Fibroblast of skin of scalp (primary cell): ENCODE measurements around the gene RFX4.
"Not testable (repeated sequence)": the region's sequence is repeated elsewhere in the genome, so short reads cannot be mapped to it uniquely, and the experiment has no call there.

ENCODE experiments used
- DNase-seq: peaks from one replicate; pipeline ENCODE4 v3.0.0-alpha.2; 2013

The RFX4 gene

GRCh38 chr12:106692896-106693820, 110.4 kb downstream of the RFX4 start:
- DNase-seq: no peak

GRCh38 chr12:106696071-106696470, 113.3 kb downstream of the RFX4 start:
- DNase-seq: no peak

GRCh38 chr12:106696681-106697417, 114.0 kb downstream of the RFX4 start:
- DNase-seq: no peak

- DNase-seq: no peak
Measured at GRCh38 chr12:106704081-106704480, 121.3 kb downstream of the RFX4 start.

GRCh38 chr12:106705971-106706370, 123.2 kb downstream of the RFX4 start:
- no peak for DNase-seq

GRCh38 chr12:106709068-106709511, 126.3 kb downstream of the RFX4 start:
- DNase-seq: no peak

GRCh38 chr12:106710143-106710893, 127.5 kb downstream of the RFX4 start:
- DNase-seq: no peak

- no peak for DNase-seq
Measured at GRCh38 chr12:106711316-106711715, 128.5 kb downstream of the RFX4 start.

- DNase-seq: no peak
Measured at GRCh38 chr12:106712768-106713167, 130.0 kb downstream of the RFX4 start.

GRCh38 chr12:106714926-106715325, 132.1 kb downstream of the RFX4 start:
- DNase-seq: no peak

GRCh38 chr12:106715582-106715981, 132.8 kb downstream of the RFX4 start:
- no peak for DNase-seq

- no peak for DNase-seq
Measured at GRCh38 chr12:106717673-106718072, 134.9 kb downstream of the RFX4 start.

GRCh38 chr12:106719879-106720278, 137.1 kb downstream of the RFX4 start:
- no peak for DNase-seq

GRCh38 chr12:106720696-106721095, 137.9 kb downstream of the RFX4 start:
- DNase-seq: no peak

- no peak for DNase-seq
Measured at GRCh38 chr12:106721915-106722314, 139.1 kb downstream of the RFX4 start.

- DNase-seq: no peak
Measured at GRCh38 chr12:106722837-106723236, 140.0 kb downstream of the RFX4 start.

- no peak for DNase-seq
Measured at GRCh38 chr12:106723416-106723815, 140.6 kb downstream of the RFX4 start.

GRCh38 chr12:106724116-106724515, 141.3 kb downstream of the RFX4 start:
- no peak for DNase-seq

GRCh38 chr12:106724934-106725333, 142.1 kb downstream of the RFX4 start:
- no peak for DNase-seq

GRCh38 chr12:106726603-106727202, 143.9 kb downstream of the RFX4 start:
- not testable (repeated sequence) for DNase-seq

- no peak for DNase-seq
Measured at GRCh38 chr12:106729611-106730010, 146.8 kb downstream of the RFX4 start.

GRCh38 chr12:106732890-106733289, 150.1 kb downstream of the RFX4 start:
- no peak for DNase-seq
